ENCODE results near the gene ZFAND3.

ZFAND3 gene

DNA sequence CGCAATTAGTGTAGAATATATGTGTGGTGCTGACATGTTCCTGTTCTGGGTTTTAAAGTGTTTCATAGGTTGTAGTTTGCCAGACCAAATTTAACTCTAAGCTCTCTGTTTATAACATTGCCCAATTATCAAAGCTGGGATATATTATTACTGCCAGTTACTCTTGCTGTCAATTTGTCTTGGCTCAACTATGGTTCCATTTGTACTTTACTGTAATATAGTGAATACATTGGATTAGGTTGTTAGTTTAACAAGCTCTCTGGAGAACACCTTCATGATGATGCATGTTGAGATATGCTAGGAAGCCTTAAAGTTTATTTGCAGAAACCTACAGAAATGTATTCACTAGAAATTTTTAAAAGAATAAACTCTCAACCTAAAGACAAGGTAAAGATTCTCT lies 259.6 kb downstream of the ZFAND3 start:
- Histone ChIP-seq H3K4me3 (no peak overlapping the region), H3K27ac (no peak overlapping the region)
- DNase-seq (ENCODE audit: low spot score) = no peak
- TF ChIP-seq, protein P1, sequence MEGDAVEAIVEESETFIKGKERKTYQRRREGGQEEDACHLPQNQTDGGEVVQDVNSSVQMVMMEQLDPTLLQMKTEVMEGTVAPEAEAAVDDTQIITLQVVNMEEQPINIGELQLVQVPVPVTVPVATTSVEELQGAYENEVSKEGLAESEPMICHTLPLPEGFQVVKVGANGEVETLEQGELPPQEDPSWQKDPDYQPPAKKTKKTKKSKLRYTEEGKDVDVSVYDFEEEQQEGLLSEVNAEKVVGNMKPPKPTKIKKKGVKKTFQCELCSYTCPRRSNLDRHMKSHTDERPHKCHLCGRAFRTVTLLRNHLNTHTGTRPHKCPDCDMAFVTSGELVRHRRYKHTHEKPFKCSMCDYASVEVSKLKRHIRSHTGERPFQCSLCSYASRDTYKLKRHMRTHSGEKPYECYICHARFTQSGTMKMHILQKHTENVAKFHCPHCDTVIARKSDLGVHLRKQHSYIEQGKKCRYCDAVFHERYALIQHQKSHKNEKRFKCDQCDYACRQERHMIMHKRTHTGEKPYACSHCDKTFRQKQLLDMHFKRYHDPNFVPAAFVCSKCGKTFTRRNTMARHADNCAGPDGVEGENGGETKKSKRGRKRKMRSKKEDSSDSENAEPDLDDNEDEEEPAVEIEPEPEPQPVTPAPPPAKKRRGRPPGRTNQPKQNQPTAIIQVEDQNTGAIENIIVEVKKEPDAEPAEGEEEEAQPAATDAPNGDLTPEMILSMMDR (IDR thresholded peaks at IDR 0.05) = no peak

DNA sequence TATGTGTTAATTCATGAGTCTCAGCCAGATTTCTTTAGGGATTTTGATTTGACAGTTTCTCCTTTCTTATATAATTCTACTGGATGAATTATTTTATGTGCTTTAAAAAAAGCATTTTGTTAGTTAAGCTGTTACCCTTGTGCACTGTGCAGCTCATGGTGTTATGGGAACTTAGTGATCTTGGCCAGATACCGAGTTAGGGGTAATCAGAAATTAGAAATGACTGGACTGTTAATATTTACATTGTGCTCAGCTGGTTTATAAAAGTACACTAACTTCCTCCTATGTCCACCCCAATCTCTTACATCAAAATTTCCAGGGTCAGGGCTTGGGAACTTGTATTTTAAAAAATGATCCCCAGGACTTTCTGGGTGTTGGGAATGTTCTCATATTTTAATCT lies 260.0 kb downstream of the ZFAND3 start:
- TF ChIP-seq, protein P1 (IDR thresholded peaks at IDR 0.05) = no peak
- no peak overlapping the region for H3K27ac ChIP-seq
- H3K4me3 ChIP-seq = no peak overlapping the region
- no peak for DNase-seq (ENCODE audit: low spot score)

DNA sequence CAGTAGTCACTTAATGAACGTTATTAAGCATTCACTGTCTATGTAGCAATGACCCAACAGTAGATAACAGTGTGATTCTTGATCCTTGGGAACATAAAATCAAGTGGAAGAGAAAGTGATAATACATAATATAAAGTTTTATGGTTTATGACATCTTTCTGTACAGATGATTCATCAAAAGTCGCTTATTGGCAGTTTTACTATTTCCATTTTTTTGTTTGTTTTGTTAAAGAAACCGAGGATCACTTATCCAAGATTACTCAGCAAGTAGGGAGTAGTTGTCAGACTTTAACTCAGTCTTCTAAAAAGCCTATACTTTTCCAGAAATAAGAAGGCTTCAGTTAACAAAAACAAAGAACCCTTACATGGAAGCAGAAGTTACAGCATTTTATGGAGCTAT lies 260.8 kb downstream of the ZFAND3 start:
- TF ChIP-seq, protein P1 (IDR thresholded peaks at IDR 0.05) = no peak
- H3K27ac ChIP-seq = no peak overlapping the region
- H3K4me3 ChIP-seq = no peak overlapping the region
- no peak for DNase-seq (ENCODE audit: low spot score)

DNA sequence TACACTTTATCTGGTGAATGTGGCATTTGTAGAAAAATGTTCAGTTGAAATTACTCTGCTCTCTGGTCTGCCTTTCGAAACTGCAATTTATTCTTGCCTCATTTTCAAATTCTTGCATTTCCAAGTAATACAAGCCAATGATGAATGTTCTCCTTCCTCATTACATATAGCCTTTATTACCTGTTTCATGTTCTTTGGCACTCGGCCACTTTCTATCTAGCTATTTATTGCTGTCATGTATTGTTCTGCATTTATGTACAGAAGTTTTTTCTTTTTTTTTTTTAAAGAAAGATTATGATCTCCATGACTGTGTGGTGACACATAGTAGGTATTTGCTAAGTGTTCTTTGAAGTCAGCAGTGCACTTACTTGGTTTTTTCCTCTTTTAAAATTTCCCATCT lies 261.4 kb downstream of the ZFAND3 start:
- H3K4me3 ChIP-seq = no peak overlapping the region
- TF ChIP-seq, protein P1 (IDR thresholded peaks at IDR 0.05) = no peak
- H3K27ac ChIP-seq = no peak overlapping the region
- no peak for DNase-seq (ENCODE audit: low spot score)

DNA sequence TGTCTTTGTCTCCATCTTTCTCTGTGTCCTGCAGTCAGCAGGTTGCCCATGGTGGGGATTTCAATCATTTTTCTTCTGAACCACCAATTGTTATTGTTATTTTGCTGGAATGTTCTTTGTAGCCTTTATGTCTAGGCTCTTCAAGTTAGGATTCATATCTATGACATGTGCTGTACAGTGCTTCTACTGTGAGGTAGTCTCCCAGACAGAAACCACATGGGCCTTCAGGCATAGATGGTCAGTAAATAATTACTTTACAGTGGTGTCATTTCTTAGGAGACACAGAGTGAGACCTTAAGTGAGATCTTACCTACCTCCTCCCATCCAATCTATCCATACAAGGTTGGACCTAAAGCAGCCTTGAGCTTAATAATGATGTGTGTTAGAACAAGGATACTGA lies 265.5 kb downstream of the ZFAND3 start:
- TF ChIP-seq, protein P1 (IDR thresholded peaks at IDR 0.05) = no peak
- Histone ChIP-seq H3K27ac (no peak overlapping the region), H3K4me3 (no peak overlapping the region)
- no peak for DNase-seq (ENCODE audit: low spot score)

DNA sequence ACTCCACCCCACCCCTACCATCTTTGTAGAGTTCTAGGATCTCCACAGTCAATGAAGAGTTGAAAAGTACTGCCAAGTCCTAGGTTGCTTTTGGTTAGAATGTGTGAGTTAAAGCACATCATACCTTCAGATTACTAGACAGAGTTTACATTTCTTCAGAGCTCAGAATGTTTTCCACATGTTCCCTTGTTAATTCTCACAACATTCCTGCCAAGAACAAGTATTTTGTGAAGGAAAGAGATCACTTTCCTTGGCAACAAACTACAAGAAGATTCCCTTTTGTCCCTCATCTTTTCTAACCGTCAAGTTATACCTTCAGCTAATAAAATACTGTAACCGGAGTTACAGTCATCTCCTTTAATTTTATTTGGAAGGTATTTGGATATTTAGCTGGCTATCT lies 266.8 kb downstream of the ZFAND3 start:
- no peak overlapping the region for H3K4me3 ChIP-seq
- no peak overlapping the region for H3K27ac ChIP-seq
- TF ChIP-seq, protein P1 (IDR thresholded peaks at IDR 0.05) = no peak
- DNase-seq (ENCODE audit: low spot score) = no peak

DNA sequence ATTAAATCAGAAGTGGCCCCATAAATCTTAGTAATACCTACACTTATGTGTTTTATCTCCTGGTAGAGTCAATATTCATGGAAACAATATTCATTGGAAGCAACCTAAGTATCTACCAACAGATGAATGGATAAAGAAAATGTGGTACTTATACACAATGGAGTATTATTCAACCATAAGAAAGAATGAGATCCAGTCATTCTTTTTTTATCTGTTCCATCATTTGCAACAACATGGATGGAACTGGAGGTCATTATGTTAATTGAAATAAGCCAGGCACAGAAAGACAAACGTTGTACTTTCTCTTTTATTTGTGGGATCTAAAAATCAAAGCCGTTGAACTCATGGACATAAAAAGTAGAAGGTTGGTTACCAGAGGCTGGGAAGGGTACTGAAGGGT lies 268.5 kb downstream of the ZFAND3 start:
- no peak overlapping the region for H3K27ac ChIP-seq
- H3K4me3 ChIP-seq = no peak overlapping the region
- no peak for DNase-seq (ENCODE audit: low spot score)
- TF ChIP-seq, protein P1 (IDR thresholded peaks at IDR 0.05) = no peak
